Prostate gland (tissue), 2 donors: ENCODE data around the gene CFAP54. TPM values are rescaled to one million over a fixed set of nuclear protein-coding genes. Genes with fewer than 3 reads are reported as not detected.

ENCODE experiments used
- DNase-seq: peaks from one replicate; pipeline ENCODE4 v3.0.0-alpha.2; 2019; ENCODE audit warnings: low spot score
- H3K27ac ChIP-seq, 2 donors: fragments of 200-600 bp; sonication (generic); 2 replicates each; pipeline ENCODE4 v1.5.1; 2017 to 2019
- H3K27me3 ChIP-seq: fragments of 200-600 bp; sonication (generic); replicated peaks from 2 replicates; pipeline ENCODE4 v1.5.1; 2019; ENCODE audit not compliant: insufficient read depth
- H3K36me3 ChIP-seq, 2 donors: fragments of 200-600 bp; sonication (generic); 1 replicate in 1 of 2; 2 replicates in 1 of 2; pipeline versions ENCODE4 v1.5.1 to v1.8.1; 2017 to 2019
- H3K4me1 ChIP-seq: fragments of 200-600 bp; sonication (generic); replicated peaks from 2 replicates; pipeline ENCODE4 v1.5.1; 2019
- H3K4me3 ChIP-seq, 2 donors: fragments of 200-600 bp; sonication (generic); 2 replicates each; pipeline ENCODE4 v1.5.1; 2017 to 2019
- H3K9me3 ChIP-seq: fragments of 200-600 bp; sonication (generic); 2 replicates; pipeline ENCODE4 v1.5.1; 2017
- CTCF ChIP-seq, 4 experiments: fragments of 200-600 bp in 2 of 4; fragments of 450-650 bp in 2 of 4; sonication (generic) in 2 of 4; IDR thresholded peaks; 1 replicate in 3 of 4; 2 replicates in 1 of 4; pipeline ENCODE4 v1.5.1; 2016 to 2019; ENCODE audit warnings: antibody characterized with exemption in 4 of 4, mild to moderate bottlenecking in 2 of 4, moderate library complexity in 2 of 4
- POLR2A ChIP-seq: fragments of 450-650 bp; IDR thresholded peaks from one replicate; pipeline ENCODE4 v1.6.1; 2016; ENCODE audit warnings: antibody characterized with exemption, mild to moderate bottlenecking
- POLR2AphosphoS5 ChIP-seq: sonication (generic); formaldehyde crosslinking; IDR thresholded peaks from one replicate; pipeline ENCODE4 v1.6.1; 2017; ENCODE audit warnings: antibody characterized with exemption
- WGBS: methylation state at CpG from one replicate; pipeline ENCODE4 v1.1.5; 2018; 5-methylcytosine and 5-hydroxymethylcytosine counted together
- intact Hi-C: fragments of 100-400 bp; cut with DNase I; formaldehyde crosslinking; loops from one replicate; pipeline ENCODE4 v1.14.2; 2022
- total RNA-seq, 2 donors: library from RNA; depleted of rRNA; stranded (reverse); fragments of >200 nt; gene quantifications; one replicate each; pipeline ENCODE4 v1.1.0, GENCODE V29; 2016

The CFAP54 gene
- total RNA-seq, 2 donors from 2014 or later: 0.68 to 2.3 TPM

GRCh38 chr12:96810057-96810456 lies 320.7 kb downstream of the CFAP54 start:
- peak; percentile 55 for DNase-seq
- Histone ChIP-seq H3K27me3 (no peaks in the 10 kb centered on the region), H3K4me3 (no peak overlapping the region), H3K27ac (peak overlapping the region in 1 of 2 donors; percentile 7), H3K36me3 (no peaks in the 10 kb centered on the region), H3K9me3 (no peaks in the 10 kb centered on the region), H3K4me1 (no peaks in the 10 kb centered on the region)
- WGBS: 31% methylated on average over 2 of the region's 2 CpGs
- TF ChIP-seq CTCF (IDR thresholded peaks at IDR 0.05) (no peak), POLR2AphosphoS5 (peak; percentile 77)
- intact Hi-C loops: no loop called here

- intact Hi-C loops: no loop called here
- Histone ChIP-seq H3K36me3 (no peaks in the 10 kb centered on the region), H3K9me3 (no peaks in the 10 kb centered on the region), H3K4me1 (no peaks in the 10 kb centered on the region), H3K4me3 (no peak overlapping the region), H3K27me3 (no peaks in the 10 kb centered on the region), H3K27ac (peak overlapping the region in 1 of 2 donors; percentile 32)
- DNase-seq: no peak
- 64% methylated on average over 3 of the region's 3 CpGs for WGBS
- TF ChIP-seq POLR2A: no peak
- TF ChIP-seq CTCF (IDR thresholded peaks at IDR 0.05): no peak
- TF ChIP-seq POLR2AphosphoS5: no peak
These were observed 321.1 kb downstream of the CFAP54 start for GRCh38 chr12:96810477-96810876.

- no peaks in the 10 kb centered on the region for H3K27me3 ChIP-seq
- no peaks in the 10 kb centered on the region for H3K4me1 ChIP-seq
- H3K9me3 ChIP-seq: no peaks in the 10 kb centered on the region
- DNase-seq: no peak
- intact Hi-C loops: no loop called here
- H3K27ac ChIP-seq: peak overlapping the region in 1 of 2 donors; percentile 32
- TF ChIP-seq POLR2A: no peak
- no peak for TF ChIP-seq POLR2AphosphoS5
- TF ChIP-seq CTCF (IDR thresholded peaks at IDR 0.05): no peak
- no peak overlapping the region for H3K4me3 ChIP-seq
- no peaks in the 10 kb centered on the region for H3K36me3 ChIP-seq
- WGBS: 54% methylated on average over 3 of the region's 3 CpGs
These were observed 321.7 kb downstream of the CFAP54 start for GRCh38 chr12:96811083-96811482.

GRCh38 chr12:96812153-96812552 lies 322.8 kb downstream of the CFAP54 start:
- Histone ChIP-seq H3K36me3 (no peaks in the 10 kb centered on the region), H3K27ac (no peak overlapping the region), H3K9me3 (no peaks in the 10 kb centered on the region), H3K4me1 (no peaks in the 10 kb centered on the region), H3K4me3 (no peak overlapping the region), H3K27me3 (no peaks in the 10 kb centered on the region)
- intact Hi-C loops: no loop called here
- 83% methylated on average over 2 of the region's 2 CpGs for WGBS
- DNase-seq: no peak
- TF ChIP-seq POLR2A (no peak), CTCF (IDR thresholded peaks at IDR 0.05) (no peak), POLR2AphosphoS5 (no peak)

GRCh38 chr12:96814200-96814599 lies 324.8 kb downstream of the CFAP54 start:
- Histone ChIP-seq H3K27ac (no peak overlapping the region), H3K4me1 (no peaks in the 10 kb centered on the region), H3K9me3 (no peaks in the 10 kb centered on the region), H3K36me3 (no peaks in the 10 kb centered on the region), H3K4me3 (no peak overlapping the region), H3K27me3 (no peaks in the 10 kb centered on the region)
- WGBS: 88% methylated on average over 2 of the region's 2 CpGs
- TF ChIP-seq POLR2AphosphoS5: no peak
- no peak for TF ChIP-seq POLR2A
- TF ChIP-seq CTCF (IDR thresholded peaks at IDR 0.05): no peak
- intact Hi-C loops: no loop called here
- no peak for DNase-seq
